ENCODE data around the gene RBM18. TPM values are rescaled to one million over a fixed set of nuclear protein-coding genes. Genes with fewer than 3 reads are reported as not detected.

RBM18 gene
- total RNA-seq, 1 experiment from 2014 or later, result 19.2 TPM

- in situ Hi-C loops (cut with HindIII; ENCODE audit: low pct_unique_long_range_greater_than_20kb, low sequenced_read_pairs), result no loop called here
- POLR2A ChIA-PET, result no interaction called here
- no peaks in the 10 kb centered on the region for H3K27me3 ChIP-seq (ENCODE audit: control insufficient read depth, insufficient read depth, low read length)
Observed at GRCh38 chr9:122216138-122216797, 48.4 kb downstream of the RBM18 start.

GRCh38 chr9:122215663-122216062, 49.0 kb downstream of the RBM18 start:
- BruUV-seq (replicated peaks), result no TSS peak
- CTCF ChIA-PET, result no interaction called here
- TF ChIP-seq CTCF (IDR thresholded peaks at IDR 0.05), result no peak
- TF ChIP-seq REST (IDR thresholded peaks at IDR 0.05; ENCODE audit: insufficient read depth in 1 of 2, low read depth in 2 of 2, low read length in 1 of 2), result no peak
- no peak for TF ChIP-seq TCF7L2 (IDR thresholded peaks at IDR 0.05; ENCODE audit: low read depth, low read length)
- TF ChIP-seq POLR2AphosphoS5 (IDR thresholded peaks at IDR 0.05; ENCODE audit: low read depth, low read length), result no peak
- TF ChIP-seq SIN3A (IDR thresholded peaks at IDR 0.05; ENCODE audit: borderline replicate concordance, insufficient read depth, low read depth, low read length), result no peak
- Histone ChIP-seq H3K9me3 (ENCODE audit: control insufficient read depth, insufficient read depth, low read depth, low read length) (no peaks in the 10 kb centered on the region), H3K36me3 (ENCODE audit: control insufficient read depth, insufficient read depth, low read length) (no peaks in the 10 kb centered on the region), H3K27me3 (ENCODE audit: control insufficient read depth, insufficient read depth, low read length) (no peaks in the 10 kb centered on the region), H3K4me1 (ENCODE audit: control insufficient read depth, insufficient read depth, low read length) (no peaks in the 10 kb centered on the region), H3K4me3 (ENCODE audit: low read depth in 2 of 2, low read length in 2 of 2) (no peak overlapping the region), H3K27ac (ENCODE audit: low read length) (no peak overlapping the region)
- in situ Hi-C loops (cut with HindIII; ENCODE audit: low pct_unique_long_range_greater_than_20kb, low sequenced_read_pairs) (no loop called here), intact Hi-C loops (cut with micrococcal nuclease; ENCODE audit: unreplicated experiment) (no loop called here)
- POLR2A ChIA-PET, result no interaction called here
- no peak for DNase-seq (ENCODE audit: low read depth, low spot score)
- ATAC-seq, result no peak

More at GRCh38 chr9:122216138-122216797, 48.4 kb downstream of the RBM18 start:
- no TSS peak for BruUV-seq (replicated peaks)
- Histone ChIP-seq H3K4me1 (ENCODE audit: control insufficient read depth, insufficient read depth, low read length) (no peaks in the 10 kb centered on the region), H3K4me3 (ENCODE audit: low read depth in 2 of 2, low read length in 2 of 2) (no peak overlapping the region), H3K27ac (ENCODE audit: low read length) (no peak overlapping the region), H3K36me3 (ENCODE audit: control insufficient read depth, insufficient read depth, low read length) (no peaks in the 10 kb centered on the region), H3K9me3 (ENCODE audit: control insufficient read depth, insufficient read depth, low read depth, low read length) (no peaks in the 10 kb centered on the region)
- intact Hi-C loops (cut with micrococcal nuclease; ENCODE audit: unreplicated experiment), result no loop called here
- ATAC-seq, result no peak
- CTCF ChIA-PET, result no interaction called here
- no peak for TF ChIP-seq CTCF (IDR thresholded peaks at IDR 0.05)
- no peak for TF ChIP-seq TCF7L2 (IDR thresholded peaks at IDR 0.05; ENCODE audit: low read depth, low read length)
- TF ChIP-seq SIN3A (IDR thresholded peaks at IDR 0.05; ENCODE audit: borderline replicate concordance, insufficient read depth, low read depth, low read length), result no peak
- no peak for TF ChIP-seq REST (IDR thresholded peaks at IDR 0.05; ENCODE audit: insufficient read depth in 1 of 2, low read depth in 2 of 2, low read length in 1 of 2)
- no peak for TF ChIP-seq POLR2AphosphoS5 (IDR thresholded peaks at IDR 0.05; ENCODE audit: low read depth, low read length)
- no peak for DNase-seq (ENCODE audit: low read depth, low spot score)

Data from Panc1 (cell line).